ENCODE results near the gene STARD5.

The STARD5 gene

DNA sequence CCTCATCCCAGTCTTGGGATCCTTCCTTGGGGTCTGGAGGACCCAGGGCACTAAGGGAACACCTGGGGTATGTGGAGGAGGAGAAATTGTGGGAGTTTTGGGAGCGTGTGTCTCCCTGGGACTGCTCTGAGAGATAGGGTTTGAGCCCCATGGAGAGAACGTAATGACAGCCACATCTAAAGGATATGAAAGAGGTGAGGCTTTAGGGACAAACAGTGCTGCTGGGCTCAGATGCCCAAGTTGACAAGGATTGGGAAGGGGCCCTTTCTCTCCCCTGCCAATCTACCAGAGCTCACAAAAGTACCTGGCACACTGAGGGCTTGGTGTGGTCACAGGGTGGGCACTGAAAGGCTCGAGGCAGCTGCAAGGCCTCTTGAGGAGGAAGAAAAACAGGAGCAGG, 13.3 kb upstream of the STARD5 start:
- DNase-seq: no peak

DNA sequence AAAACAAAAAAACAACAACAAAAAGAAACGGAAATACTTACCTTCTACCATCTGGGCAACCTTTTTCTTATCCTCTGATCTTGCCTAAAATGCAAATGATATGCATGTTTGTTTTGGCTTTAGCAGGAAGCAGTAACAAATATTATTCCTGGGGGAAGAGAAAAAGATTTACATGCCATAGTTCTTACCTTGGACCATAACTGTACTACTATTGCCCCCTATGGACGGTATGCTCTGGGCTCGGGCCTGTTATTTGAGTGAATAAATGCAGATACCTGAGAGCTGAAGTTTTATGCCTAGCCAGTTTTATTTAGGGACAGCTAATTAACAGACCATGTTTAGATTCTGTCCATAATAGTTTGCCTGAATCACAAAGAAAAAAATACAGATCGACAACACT, 12.6 kb upstream of the STARD5 start:
- DNase-seq: peak; percentile 44

DNA sequence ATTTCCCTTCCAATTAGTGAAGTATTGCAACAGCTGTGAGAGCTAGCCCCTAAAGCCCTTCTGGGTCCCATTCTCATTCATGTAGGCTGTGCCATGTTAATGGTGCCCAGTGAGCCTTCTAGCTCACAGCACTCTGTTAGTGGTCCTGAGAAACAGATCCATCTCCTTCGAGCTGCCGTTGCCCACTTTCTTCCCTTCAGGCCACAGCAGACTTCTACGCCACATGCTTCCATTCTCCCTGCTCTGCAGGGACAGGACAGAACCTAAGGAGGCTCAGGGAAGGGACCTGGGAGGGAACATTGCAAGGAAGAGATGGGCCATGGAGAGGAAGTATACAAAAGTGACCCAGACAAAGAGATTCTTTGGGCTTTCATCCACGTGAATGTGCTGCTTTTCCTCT, 11.7 kb upstream of the STARD5 start:
- DNase-seq: no peak

DNA sequence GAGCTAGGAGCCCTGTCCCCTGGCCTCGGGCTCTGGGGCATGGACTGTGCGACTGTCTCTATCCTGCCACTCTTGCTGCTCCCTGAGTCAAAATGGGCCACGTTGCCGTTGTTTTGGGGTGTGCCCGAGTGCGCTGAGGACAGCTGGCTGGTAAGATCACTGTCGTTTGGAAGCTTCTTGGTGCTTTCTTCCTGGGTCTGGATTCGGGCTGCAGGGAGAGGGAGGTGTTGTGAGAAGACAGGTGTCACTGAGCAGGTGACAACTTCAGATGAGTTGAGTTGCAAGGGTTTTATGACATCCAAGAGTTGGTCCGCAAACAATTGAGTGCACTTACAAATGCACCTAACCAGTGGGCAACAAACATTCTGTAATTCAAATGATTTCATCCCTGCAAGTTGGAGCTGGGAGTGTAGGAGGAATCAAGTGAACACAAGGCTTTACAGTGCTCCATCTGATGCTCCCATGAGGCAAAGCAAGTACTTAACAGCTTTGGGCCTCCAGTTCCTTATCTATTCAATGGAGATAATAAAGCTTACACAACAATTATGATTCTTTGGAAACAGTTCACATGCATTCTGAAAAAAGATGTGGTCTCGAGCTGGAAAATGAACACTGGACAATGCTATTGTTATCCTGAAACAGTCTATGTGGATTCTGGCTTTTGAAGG, 11.0 kb upstream of the STARD5 start:
- no peak for DNase-seq

DNA sequence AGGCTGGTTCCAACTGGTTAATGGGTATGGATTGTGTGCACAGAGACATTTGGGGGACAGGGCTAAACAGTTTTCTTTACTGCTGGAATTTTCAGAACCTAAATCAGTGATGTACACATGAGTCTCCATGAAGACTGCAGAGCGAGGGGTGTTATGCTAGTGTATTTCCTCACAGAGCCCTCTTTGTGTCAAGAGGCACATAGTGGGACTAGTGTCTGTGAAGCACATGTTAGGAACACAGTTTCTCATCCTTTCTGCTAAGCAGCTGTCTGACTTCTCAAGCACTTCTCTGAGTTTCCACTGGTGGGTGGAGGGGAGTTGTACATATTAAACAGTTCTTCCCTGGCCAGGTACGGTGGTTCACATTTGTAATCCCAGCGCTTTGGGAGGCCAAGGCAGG, 9.4 kb upstream of the STARD5 start:
- no peak for DNase-seq

DNA sequence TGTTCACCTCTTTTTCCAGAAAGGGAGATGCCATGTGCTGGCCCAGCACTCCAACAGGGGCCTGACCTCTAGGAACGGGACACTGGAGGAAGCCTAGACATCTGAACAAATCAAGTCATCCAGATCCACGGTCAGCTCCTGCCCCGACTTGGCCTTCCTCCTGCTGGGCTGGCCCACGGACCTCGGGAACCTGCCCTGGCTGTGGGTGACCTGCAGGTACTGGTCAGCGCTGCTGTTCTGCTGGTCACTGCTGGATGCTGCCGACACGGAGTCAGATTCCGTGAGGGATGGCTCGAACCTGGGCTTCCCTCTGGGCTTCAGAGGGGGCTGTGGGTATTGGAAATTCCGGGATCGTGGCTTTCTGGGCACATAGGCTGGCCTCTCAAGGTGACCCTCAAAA, 8.4 kb upstream of the STARD5 start:
- no peak for DNase-seq

DNA sequence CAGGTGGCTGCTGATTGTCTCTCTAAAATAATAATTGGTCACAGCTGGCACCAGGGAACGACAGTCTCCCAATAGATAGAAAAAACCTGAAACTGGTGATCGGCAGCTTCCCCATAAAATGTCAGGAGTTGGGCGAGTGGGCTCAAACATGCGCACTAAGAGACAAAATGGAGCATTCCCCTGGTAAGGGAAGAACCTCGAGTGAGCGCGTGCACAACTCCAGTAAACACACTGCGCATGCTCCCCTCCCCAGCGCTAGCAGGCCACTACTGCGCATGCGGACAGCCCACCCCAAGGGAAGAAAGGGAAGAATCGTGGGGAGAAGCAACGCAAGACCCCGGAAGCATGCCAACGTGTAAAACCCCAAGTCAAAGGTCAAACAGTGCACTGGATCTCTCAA, 7.7 kb upstream of the STARD5 start:
- no peak for DNase-seq

DNA sequence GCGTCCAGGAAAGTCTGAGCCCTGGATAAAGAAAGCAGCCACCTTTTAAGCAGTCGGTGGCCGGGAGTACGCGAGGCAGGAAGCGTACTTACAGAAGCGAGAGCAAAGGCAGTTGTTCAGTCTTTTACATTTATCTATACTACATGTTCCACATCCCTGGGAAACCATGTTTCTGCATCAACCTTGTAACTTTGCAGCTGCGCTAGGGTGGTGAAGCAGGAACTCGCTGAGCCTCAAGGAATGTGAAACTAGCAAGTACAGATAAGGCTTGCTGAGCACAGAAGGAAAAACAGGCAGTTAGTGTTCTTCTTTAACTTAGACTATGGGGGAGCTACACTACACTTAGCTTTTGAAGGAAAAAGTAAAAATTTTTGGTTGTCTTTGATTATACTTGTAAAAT, 7.2 kb upstream of the STARD5 start:
- DNase-seq: peak; percentile 18

DNA sequence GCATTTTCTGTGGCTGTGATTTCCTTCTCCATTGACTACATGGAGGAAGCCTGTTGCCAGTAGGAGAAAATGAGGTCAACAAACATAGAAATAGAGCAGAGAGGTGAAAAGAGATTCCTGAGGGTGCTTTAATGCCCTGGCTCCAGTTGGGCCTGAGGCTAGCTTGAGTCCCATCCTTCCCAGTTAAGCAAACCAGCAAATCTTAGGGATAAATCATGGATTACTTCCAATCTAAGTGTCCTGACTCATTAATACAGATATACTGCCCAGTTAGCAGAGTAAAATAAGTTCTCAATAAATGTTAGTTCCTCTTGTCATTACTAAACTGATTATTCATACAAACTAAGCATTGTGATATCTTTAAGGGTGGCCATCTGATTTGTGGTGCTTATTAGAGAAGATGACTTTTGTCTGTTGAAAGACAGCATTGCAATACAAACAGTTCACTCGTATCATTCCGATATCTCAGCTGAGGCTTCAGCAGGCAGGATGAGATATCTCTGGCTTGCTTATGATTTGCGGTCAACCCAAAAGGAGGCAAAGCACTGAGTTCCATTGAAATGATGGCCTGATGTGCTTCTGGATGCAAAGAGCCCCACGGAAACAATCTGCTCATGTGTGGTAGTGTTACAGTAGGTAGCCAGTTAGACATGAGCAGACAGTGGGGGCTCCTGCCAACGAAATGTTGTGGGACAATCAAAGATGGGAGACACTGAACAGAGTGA, 6.6 kb upstream of the STARD5 start:
- no peak for DNase-seq

DNA sequence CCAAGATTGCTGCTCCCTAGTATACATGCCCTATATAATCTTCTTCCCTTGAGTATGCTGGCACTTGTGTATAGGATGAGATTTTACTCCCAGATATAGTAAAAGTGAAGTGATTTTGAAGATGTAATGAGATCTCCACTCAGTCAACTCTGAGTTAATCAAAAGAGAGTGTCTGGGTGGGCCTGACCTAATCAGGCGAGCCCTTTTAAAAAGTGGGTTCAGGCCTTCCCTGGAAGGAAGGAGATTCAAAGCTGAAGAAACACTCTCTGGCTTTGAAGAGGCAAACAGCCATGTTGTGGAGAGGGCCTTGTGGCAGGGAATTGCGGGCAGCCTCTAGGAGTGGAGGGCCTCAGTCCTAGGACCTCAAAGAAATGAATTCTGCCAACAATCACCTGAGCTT, 5.5 kb upstream of the STARD5 start:
- no peak for DNase-seq

DNA sequence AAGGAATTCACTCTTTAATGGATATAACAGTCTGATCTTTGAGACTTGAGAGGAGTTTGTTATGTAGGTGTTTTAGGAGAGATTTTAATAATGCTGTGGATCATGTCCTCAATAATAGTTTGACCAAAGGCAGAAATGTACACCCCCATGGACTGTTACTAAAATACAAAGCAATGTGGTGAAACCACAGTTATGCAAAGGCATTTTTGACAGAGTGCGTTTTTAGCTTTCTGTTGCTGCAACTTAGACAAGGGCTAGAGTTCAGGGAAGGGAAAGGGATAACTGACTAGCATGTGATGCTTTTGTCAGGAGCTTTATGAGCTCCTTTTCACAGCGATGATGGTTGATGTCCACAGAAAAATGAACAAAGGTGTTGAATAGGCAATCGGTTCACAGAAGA, 3.6 kb upstream of the STARD5 start:
- DNase-seq: peak; percentile 90

DNA sequence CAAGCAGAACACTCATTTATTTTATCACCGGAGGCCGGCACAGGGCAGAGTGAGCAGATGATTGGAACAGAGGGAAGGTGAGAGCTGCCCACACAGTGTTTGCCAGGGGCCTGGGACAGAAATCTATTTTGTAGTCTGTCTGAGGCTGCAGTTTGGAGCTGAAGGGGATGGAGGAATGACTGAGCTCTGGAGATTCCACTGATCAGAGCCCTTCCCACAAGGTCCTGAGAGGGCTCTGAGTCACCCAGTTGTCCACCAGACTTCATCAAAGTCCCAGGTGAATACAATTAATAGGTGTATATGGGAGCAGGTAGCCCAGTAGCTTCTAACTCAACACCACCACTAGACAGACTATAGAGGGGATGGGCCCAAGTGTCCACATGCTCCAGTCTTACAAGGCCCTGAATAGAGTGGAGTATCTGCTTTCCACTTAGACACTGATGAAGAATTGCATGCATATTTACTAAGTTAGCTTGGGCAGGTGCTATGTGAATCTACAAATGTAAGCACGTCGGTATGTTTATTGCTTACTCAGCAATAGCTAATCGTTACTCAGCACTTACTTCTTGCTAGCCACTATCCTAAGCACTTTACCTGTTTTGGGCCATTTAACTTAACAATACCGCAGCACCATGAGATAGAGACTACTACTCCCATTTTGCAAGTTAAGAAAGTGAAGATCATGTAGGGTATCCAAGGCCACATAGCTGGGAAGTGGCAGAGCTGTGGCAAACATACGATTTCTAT, 2.7 kb upstream of the STARD5 start:
- DNase-seq: no peak

DNA sequence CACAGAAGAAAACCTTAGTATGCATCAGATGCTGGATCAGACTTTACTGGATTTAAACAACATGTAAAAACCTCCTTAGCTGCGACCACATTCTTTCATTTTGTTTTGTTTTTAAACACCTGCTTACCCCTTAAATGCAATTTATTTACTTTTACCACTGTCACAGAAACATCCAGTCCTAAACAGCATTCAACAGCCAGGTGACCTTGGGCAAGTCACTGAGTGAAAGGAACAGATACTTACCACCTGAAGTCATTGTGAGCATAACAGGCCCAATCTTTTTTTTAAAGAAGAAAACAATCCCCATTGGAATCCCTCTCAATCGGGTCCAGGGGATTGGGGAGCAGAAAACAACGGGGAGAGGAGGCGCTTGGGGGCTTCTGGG, 390 bp downstream of the STARD5 start:
- DNase-seq: no peak

DNA sequence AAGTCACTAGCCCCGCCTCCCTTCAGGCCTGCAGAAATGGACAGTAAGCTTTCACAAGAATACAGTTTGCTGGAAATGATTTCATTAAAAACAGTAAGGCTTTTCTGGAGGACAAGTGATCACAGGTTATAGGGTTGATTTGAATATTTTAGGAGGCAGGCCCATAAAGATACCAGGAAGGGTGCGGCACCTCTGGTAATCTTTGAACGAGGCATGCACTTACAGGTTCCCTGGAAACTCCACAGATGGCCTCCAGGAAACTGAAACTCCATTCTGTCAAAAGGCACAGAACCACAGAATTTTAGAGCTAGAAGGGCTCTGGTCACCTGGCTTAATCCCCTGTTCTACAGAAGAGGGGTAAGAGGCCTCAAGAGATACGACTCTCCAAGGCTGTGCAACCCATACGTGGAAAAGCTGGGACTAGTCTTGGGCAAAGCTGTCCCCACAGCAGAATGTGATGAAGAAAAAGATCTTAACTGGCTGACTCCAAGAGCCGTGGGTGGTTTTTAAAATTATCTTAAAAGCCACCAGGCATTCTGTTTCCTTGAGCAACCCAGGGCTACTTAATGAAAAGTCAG, 1.2 kb downstream of the STARD5 start:
- DNase-seq: no peak

DNA sequence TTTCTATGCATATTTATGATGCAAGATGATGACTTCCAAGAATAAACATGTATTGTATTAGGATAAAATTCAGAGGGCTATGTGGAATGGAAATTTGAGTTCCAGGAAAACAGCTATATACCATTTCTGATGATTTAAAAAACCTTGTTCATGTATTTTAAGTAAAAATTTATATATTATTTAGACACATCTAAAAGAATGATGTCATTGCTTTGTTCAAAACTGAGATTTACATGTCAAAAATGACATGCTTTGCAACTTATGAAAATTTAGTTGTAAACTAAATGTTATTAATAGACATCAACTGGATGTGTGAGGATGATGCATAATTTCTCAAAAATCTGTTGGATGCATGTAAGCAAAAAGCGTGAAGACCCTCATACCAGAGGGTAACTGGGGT, 2.3 kb downstream of the STARD5 start:
- DNase-seq: no peak

DNA sequence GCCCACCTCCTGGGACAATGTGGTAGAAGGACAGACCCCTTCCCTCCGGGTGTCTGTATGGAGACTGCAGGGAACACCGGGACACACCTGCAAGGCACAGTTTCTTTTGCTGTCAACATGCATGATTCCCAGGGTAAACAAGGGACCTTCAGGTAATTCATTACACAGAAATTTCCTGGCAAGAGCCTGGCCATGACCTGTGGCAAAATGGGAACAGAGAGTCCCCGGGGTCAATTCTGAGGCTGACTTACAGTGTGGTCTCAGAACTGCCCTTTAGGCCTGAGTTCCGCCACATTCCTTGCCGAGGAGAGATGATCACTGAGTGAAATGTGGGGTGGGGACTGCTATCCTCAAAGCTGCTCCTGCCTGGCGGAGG, 6.3 kb downstream of the STARD5 start:
- no peak for DNase-seq

DNA sequence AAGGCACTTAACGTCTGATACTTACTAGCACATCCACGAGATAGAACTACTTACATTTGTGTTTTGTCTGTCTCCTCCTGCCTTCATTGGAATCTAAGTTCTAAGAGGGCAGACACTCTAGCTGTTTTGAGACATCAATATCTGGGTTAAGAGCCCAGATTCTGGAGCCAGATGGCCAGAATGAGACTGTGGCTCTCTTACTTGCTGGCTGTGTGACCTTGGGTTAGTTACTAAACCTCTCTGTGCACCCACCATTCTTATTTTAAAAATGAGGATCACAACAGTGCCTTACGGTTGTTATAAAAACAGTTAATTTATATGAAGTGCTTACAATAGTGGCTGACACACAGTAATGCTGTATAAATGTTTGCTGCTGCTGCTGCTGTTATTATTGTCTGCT, 7.7 kb downstream of the STARD5 start:
- DNase-seq: no peak

DNA sequence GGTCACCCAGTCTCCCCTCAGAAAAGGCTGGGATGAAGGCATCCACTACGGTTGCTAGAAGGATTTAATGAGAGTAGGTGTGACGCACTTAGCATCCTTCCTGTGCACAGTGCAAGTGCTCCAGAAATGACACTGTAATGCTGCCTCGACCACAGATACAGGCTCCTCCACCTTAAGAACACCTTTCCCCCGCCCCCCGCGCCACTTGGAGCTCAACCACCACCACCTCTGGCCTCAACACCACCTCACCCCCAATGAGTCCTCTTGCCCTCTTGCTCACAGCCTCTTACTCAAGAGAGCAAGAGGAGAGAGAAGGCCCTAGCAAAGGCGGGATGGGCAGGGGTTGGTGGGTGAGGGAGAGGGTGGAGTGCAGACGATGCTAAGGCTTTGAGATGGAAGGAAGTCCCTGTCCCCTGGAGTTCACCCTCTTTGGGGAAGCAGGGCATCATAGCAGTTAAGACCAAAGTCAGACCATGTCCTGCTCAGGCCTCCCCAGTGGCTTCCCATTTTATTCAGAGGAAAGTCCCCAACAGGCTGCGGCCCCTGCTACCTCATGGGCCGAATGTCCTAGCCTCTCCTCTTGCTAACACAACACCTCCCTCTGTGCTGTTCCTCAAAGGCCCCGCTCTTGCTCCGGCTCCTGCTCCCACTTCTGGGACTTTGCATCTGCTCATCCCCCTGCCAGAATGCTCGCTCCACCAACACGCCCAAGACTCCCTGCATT, 8.3 kb downstream of the STARD5 start:
- DNase-seq: no peak

DNA sequence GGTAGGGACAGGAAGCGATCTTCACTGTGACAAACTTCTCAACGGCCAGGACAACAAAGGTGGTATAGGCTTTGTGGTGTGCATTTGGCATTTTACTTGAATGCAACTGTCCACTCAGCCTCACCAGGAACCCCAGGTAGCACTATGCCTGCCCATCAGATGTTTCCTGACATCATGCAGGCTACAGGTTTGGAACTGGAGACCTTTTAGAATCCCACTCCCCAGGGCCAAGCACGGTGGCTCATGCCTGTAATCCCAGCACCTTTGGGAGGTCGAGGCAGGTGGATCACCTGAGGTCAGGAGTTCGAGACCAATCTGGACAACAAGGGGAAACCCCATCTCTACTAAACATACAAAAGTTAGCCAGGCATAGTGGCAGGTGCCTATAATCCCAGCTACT, 9.6 kb downstream of the STARD5 start:
- DNase-seq: no peak

DNA sequence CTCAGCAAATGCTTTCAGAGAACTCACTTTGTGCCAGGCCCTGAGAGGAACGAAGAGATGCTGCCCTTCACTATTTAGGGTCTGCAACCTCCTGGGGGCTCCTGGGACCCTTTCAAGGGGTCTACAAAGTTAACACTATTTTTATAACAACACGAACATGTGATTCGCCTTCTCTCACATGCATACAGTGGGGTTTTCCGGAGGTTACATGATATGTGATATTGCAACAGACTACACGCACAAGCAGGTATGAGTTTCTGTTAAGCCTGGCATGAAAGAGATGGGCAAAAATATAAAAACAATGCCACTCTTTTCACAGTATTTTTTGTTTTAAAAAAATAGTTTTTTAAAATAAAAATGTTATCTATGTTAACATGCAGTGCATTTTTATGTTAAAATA, 10.3 kb downstream of the STARD5 start:
- no peak for DNase-seq

DNA sequence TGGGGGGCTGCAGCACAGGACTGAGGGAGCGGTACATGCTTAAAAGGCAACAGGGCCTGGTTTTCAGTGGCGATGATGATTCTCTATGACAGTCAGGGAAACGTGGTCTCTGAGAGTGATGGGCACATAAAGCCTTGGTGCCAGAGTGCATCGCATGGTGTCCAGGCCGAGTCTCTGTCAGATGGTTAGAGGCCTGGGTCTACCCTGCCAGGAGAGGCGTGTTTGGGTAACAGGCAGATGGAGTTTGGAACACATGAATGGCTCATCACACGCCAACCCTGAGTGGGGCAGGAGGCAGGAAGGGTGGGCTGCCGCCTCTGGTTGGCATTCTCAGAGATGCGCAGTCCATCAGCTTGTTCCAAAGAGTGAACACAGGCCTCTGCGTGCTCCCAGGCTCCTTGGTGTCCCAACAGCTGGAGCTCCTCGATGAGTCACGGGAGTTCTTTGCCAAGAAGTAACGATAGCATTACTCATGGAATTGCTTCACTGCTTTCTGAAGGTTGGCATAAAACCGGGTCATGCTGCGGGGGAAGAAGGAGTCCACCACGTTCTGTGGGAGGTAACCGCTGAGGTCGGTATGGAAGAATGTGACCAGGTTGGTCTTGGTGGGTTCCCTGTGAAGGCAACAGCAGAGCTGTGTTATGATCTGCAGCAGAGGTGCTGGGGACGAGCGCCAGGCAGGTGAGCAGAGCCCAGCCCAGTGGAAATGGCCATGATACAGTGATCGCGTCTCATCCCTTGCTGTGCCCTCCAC, 11.0 kb downstream of the STARD5 start:
- peak; percentile 96 for DNase-seq

DNA sequence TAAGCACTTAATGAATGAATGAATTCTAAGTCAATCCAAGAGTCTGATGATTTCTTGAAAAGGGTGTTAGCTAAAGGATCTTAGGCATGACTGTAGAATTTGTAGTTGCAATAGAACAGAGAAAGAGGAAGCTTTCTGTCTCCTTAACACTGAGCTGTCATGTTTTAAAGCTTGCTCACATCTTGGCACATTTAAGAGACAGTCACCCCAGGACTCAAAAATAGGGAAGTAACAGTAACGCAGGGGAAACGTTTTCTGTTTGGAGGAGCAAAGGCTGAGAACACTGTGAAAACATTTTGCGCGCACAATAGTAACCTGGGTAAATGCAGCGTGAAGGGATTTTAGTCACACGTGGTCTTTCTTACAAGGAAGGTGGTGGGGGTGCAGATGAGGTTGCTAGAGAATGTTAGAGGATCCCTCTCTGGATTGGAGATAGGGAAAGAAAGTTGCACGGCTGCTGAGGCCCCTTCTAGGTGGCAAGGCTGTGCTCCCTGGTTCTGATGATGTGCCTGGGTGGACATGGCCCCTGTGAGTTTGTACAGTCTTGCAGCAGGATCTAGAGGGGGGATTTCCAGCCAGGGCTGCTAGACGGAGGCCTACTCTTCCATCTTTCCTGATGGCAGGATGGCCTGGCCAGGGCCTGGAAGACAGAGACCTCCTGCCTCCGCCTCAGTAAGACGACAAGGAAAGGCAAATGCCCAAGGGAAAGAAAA, 12.0 kb downstream of the STARD5 start:
- DNase-seq: no peak
